ENCODE results near the gene CAV1.

Gene CAV1

GRCh38 chr7:116560021-116560970 is 35.5 kb downstream of the CAV1 start:
- TF ChIP-seq CTCF (conservative IDR thresholded peaks at IDR 0.05; ENCODE audit: control insufficient read depth, insufficient read depth, low read depth, low read length) = no peak
- no peak overlapping the region for H3K4me3 ChIP-seq (ENCODE audit: control insufficient read depth, low read depth, low read length)

DNA sequence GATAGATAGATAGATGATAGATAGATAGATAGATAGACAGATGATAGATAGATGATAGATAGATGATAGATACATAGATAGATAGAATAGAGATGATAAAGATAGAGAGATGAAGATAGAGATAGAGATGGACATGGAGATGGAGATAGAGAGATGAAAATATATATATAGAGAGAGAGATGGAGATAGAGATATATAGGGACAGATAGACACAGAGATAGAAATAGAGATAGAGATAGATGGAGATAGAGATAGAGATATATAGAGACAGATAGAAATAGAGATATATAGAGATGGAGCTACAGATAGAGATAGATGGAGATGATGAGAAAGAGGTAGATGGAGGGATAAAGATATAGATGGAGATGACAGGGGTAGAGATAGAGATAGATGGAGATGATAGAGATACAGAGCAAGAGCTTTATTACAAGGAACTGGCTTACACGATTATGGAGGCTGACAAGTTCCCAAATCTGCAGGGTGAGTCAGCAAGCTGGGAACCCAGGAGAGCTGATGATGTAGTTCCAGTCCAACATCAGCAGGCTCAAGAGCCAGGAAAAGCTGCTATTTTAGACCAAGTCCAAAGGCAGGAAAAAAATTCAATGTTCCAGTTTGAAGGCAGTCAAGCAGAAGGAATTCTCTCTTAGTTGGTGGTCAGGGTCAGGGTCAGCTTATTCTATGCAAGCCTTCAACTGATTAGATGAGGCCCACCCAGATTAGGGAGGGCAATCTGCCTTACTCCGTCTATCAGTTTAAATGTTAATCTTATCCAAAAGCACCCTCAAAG is 37.1 kb downstream of the CAV1 start:
- peak; percentile 83 for DNase-seq (ENCODE audit: low read depth)
- no peak for TF ChIP-seq CTCF (conservative IDR thresholded peaks at IDR 0.05; ENCODE audit: control insufficient read depth, insufficient read depth, low read depth, low read length)
- H3K4me3 ChIP-seq (ENCODE audit: control insufficient read depth, low read depth, low read length) = no peak overlapping the region

More at GRCh38 chr7:116560021-116560970, 35.5 kb downstream of the CAV1 start:
- peak; percentile 56 for DNase-seq (ENCODE audit: low read depth)

- no peak overlapping the region for H3K4me3 ChIP-seq (ENCODE audit: control insufficient read depth, low read depth, low read length)
- no peak for DNase-seq (ENCODE audit: low read depth)
- no peak for TF ChIP-seq CTCF (conservative IDR thresholded peaks at IDR 0.05; ENCODE audit: control insufficient read depth, insufficient read depth, low read depth, low read length)
These were observed 37.8 kb downstream of the CAV1 start for GRCh38 chr7:116562529-116563121.

- DNase-seq (ENCODE audit: low read depth) = no peak
- TF ChIP-seq CTCF (conservative IDR thresholded peaks at IDR 0.05; ENCODE audit: control insufficient read depth, insufficient read depth, low read depth, low read length) = no peak
- no peak overlapping the region for H3K4me3 ChIP-seq (ENCODE audit: control insufficient read depth, low read depth, low read length)
These were observed 41.1 kb downstream of the CAV1 start for GRCh38 chr7:116565981-116566380.

DNA sequence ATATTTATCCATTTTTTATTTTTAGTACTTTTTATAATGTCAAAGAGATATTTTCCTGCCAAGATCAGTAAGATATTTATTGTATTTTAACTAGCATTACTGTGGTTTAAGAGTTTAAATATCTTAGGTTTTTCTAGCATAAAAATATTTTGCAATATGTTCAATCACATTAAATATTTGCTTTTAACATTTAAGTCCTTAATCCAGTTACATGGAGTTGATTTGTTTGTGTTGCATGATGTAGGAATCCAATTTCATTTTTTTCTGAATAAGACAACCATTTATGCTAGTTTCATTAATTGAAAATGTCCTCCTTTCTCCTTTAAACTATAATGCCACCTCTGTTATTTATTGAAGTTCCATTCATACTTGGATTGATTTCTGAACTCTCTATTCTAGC is 41.8 kb downstream of the CAV1 start:
- no peak for DNase-seq (ENCODE audit: low read depth)
- no peak for TF ChIP-seq CTCF (conservative IDR thresholded peaks at IDR 0.05; ENCODE audit: control insufficient read depth, insufficient read depth, low read depth, low read length)
- no peak overlapping the region for H3K4me3 ChIP-seq (ENCODE audit: control insufficient read depth, low read depth, low read length)

DNA sequence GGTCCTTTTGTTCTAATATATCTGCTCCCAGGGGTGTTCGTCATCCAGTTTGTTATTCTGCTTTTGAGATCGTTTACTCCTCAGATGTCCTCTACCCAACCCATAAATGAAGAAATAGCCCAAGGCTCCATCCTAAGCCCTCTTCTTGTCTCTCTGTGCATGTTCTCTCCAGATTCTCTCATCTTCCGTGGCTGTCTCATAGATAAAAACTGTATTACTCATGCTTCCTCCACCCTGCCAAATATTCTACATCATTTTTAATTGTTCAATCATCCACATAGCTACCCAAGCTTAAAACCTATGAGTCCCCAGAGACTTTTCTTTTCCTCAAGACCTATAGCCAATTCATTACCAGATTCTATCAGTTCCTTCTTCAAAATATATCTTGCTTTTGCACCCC is 44.9 kb downstream of the CAV1 start:
- no peak for TF ChIP-seq CTCF (conservative IDR thresholded peaks at IDR 0.05; ENCODE audit: control insufficient read depth, insufficient read depth, low read depth, low read length)
- peak; percentile 98 for DNase-seq (ENCODE audit: low read depth)

More for the DNA sequence above, 44.9 kb downstream of the CAV1 start:
- H3K4me3 ChIP-seq (ENCODE audit: control insufficient read depth, low read depth, low read length) = no peak overlapping the region

Measured in fibroblast of mammary gland (primary cell).